CD14-positive monocyte (primary cell): ENCODE measurements around the gene SEC24D. TPM values are rescaled to one million over a fixed set of nuclear protein-coding genes. Genes with fewer than 3 reads are reported as not detected.

Experiments used
- DNase-seq, 3 donors: peaks; one replicate each; pipeline ENCODE4 v3.0.0-alpha.2; 2011 to 2022
- H2AFZ ChIP-seq: 2 replicates; pipeline ENCODE4 v1.6.0; 2012; ENCODE audit warnings: mild to moderate bottlenecking, low read depth, low read length, inconsistent platforms; ENCODE audit not compliant: insufficient read depth, poor library complexity, severe bottlenecking
- H3K27ac ChIP-seq, 2 donors: 1 replicate in 1 of 2; 2 replicates in 1 of 2; pipeline ENCODE4 v1.5.1; 2012 to 2013; ENCODE audit warnings: low read length in 2 of 2, control low read depth in 1 of 2, inconsistent platforms in 1 of 2, low read depth in 1 of 2, mild to moderate bottlenecking in 1 of 2
- H3K27me3 ChIP-seq, 2 donors: one replicate each; pipeline versions ENCODE4 v1.6.0 to v1.6.1; 2011 to 2013; ENCODE audit warnings: low read length in 2 of 2; ENCODE audit not compliant: control insufficient read depth in 2 of 2, insufficient read depth in 2 of 2
- H3K36me3 ChIP-seq, 2 donors: replicated peaks in 1 of 2; 1 replicate in 1 of 2; 2 replicates in 1 of 2; pipeline versions ENCODE4 v1.5.1 to v1.6.1; 2012 to 2013; ENCODE audit warnings: low read length in 2 of 2, control low read depth in 1 of 2, inconsistent platforms in 1 of 2, mild to moderate bottlenecking in 1 of 2; ENCODE audit not compliant: insufficient read depth in 2 of 2, control insufficient read depth in 1 of 2
- H3K4me1 ChIP-seq, 2 donors: 1 replicate in 1 of 2; 2 replicates in 1 of 2; pipeline versions ENCODE4 v1.5.1 to v1.6.1; 2012 to 2013; ENCODE audit warnings: low read length in 2 of 2, control low read depth in 1 of 2, inconsistent platforms in 1 of 2, mild to moderate bottlenecking in 1 of 2, moderate library complexity in 1 of 2; ENCODE audit not compliant: insufficient read depth in 2 of 2, control insufficient read depth in 1 of 2
- H3K4me2 ChIP-seq: replicated peaks from 2 replicates; pipeline ENCODE3; 2012; ENCODE audit warnings: low read length, moderate library complexity, mild to moderate bottlenecking; ENCODE audit not compliant: poor library complexity, severe bottlenecking; ENCODE audit errors: extremely low read depth
- H3K4me3 ChIP-seq, 3 experiments: fragments of 200-600 bp in 1 of 3; sonication (generic) in 1 of 3; replicated peaks in 1 of 3; 1 replicate in 2 of 3; 2 replicates in 1 of 3; pipeline ENCODE4 v1.5.1; 2011 to 2013; ENCODE audit warnings: low read length in 3 of 3, mild to moderate bottlenecking in 3 of 3, control low read depth in 2 of 3, low read depth in 2 of 3, inconsistent platforms in 1 of 3, moderate library complexity in 1 of 3
- H3K79me2 ChIP-seq: 2 replicates; pipeline ENCODE4 v1.6.0; 2012; ENCODE audit warnings: mild to moderate bottlenecking, control low read depth, inconsistent platforms, low read length, moderate library complexity; ENCODE audit not compliant: insufficient read depth
- H3K9ac ChIP-seq: 2 replicates; pipeline ENCODE4 v1.6.0; 2017; ENCODE audit warnings: low read length, mild to moderate bottlenecking; ENCODE audit not compliant: insufficient read depth, poor library complexity, severe bottlenecking
- H3K9me3 ChIP-seq, 2 donors: replicated peaks in 1 of 2; 1 replicate in 1 of 2; 2 replicates in 1 of 2; pipeline versions ENCODE4 v1.5.1 to v1.6.1; 2012 to 2013; ENCODE audit warnings: low read length in 2 of 2, control low read depth in 1 of 2; ENCODE audit not compliant: control insufficient read depth in 1 of 2, insufficient read depth in 1 of 2
- H4K20me1 ChIP-seq: 2 replicates; pipeline ENCODE4 v1.6.0; 2012; ENCODE audit warnings: mild to moderate bottlenecking, low read length, control low read depth, moderate library complexity; ENCODE audit not compliant: insufficient read depth
- H3K27ac Mint-ChIP-seq, 7 donors: one replicate each; pipeline ENCODE4 v1.8.0; 2020; ENCODE audit warnings: mild to moderate bottlenecking in 7 of 7, mixed read lengths in 7 of 7, moderate library complexity in 6 of 7, inconsistent platforms in 2 of 7
- H3K27me3 Mint-ChIP-seq, 3 donors: one replicate each; pipeline ENCODE4 v1.8.0; 2021 to 2022; ENCODE audit warnings: low read depth in 3 of 3, mild to moderate bottlenecking in 3 of 3, mixed read lengths in 3 of 3, moderate library complexity in 3 of 3, inconsistent platforms in 1 of 3
- H3K36me3 Mint-ChIP-seq, 2 donors: one replicate each; pipeline ENCODE4 v1.8.0; 2020; ENCODE audit warnings: mixed read lengths in 2 of 2, inconsistent platforms in 1 of 2, mild to moderate bottlenecking in 1 of 2
- H3K4me1 Mint-ChIP-seq: one replicate; pipeline ENCODE4 v1.8.0; 2020; ENCODE audit warnings: mild to moderate bottlenecking, mixed read lengths
- H3K4me3 Mint-ChIP-seq, 2 donors: one replicate each; pipeline ENCODE4 v1.8.0; 2020; ENCODE audit warnings: mild to moderate bottlenecking in 2 of 2, mixed read lengths in 2 of 2, moderate library complexity in 1 of 2
- H3K9me3 Mint-ChIP-seq, 7 donors: one replicate each; pipeline ENCODE4 v1.8.0; 2020 to 2022; ENCODE audit warnings: mixed read lengths in 7 of 7, mild to moderate bottlenecking in 6 of 7, moderate library complexity in 6 of 7, inconsistent platforms in 2 of 7
- CTCF ChIP-seq: fragments of 200-600 bp; IDR thresholded peaks from one replicate; pipeline ENCODE4 v1.8.0; 2022; ENCODE audit warnings: antibody characterized with exemption, mild to moderate bottlenecking
- WGBS: methylation state at CpG from one replicate; pipeline ENCODE4 v1.1.5; 2013; ENCODE audit warnings: missing lambda C conversion rate; ENCODE audit not compliant: insufficient coverage; 5-methylcytosine and 5-hydroxymethylcytosine counted together
- intact Hi-C, 2 donors: fragments of 100-400 bp; cut with micrococcal nuclease; formaldehyde crosslinking; loops; one replicate each; pipeline versions ENCODE4 v1.15.0 to v1.15.1; 2023
- polyA plus RNA-seq, 3 donors: library from polyadenylated mRNA; depleted of rRNA in 1 of 3; unstranded in 2 of 3; stranded (reverse) in 1 of 3; fragments of 300-500 nt in 2 of 3; fragments of >200 nt in 1 of 3; fragmentation: Illumina TruSeq in 2 of 3; gene quantifications; 1 replicate in 2 of 3; 2 replicates in 1 of 3; pipeline ENCODE4 v1.2.3, GENCODE V29; 2012 to 2021

The SEC24D gene
- polyA plus RNA-seq, 3 donors: 16.8 to 31.3 (median 22.6) TPM

GRCh38 chr4:118773429-118773792 lies 62.5 kb downstream of the SEC24D start:
- H3K27me3 ChIP-seq: no peaks in the 10 kb centered on the region
- H3K4me3 ChIP-seq: no peak overlapping the region
- 100% methylated on average over 1 of the region's 2 CpGs for WGBS
- H3K36me3 ChIP-seq: peaks cover 7 to 34% of the 10 kb centered on the region in 2 donors
- no peaks in the 10 kb centered on the region for H3K4me1 Mint-ChIP-seq
- no peak overlapping the region for H3K4me3 Mint-ChIP-seq
- TF ChIP-seq CTCF: no peak
- no peaks in the 10 kb centered on the region for H3K27me3 Mint-ChIP-seq
- H3K27ac ChIP-seq: no peak overlapping the region
- no peak for DNase-seq
- H2AFZ ChIP-seq: no peak overlapping the region
- peaks cover 0 to 2% (median 0%) of the 10 kb centered on the region in 7 donors for H3K9me3 Mint-ChIP-seq
- H3K36me3 Mint-ChIP-seq: peaks cover 20 to 28% of the 10 kb centered on the region in 2 donors
- H3K27ac Mint-ChIP-seq: no peak overlapping the region
- no peaks in the 10 kb centered on the region for H3K9me3 ChIP-seq
- H4K20me1 ChIP-seq: no peaks in the 10 kb centered on the region
- intact Hi-C loops: loop anchor here (5.0 to 10.0 kb wide), 2 partner anchors 114 to 191 kb away; partner anchors contain the start of gene SYNPO2 (in 1 of the 2)
- H3K9ac ChIP-seq: no peak overlapping the region
- H3K4me1 ChIP-seq: no peaks in the 10 kb centered on the region
- H3K4me2 ChIP-seq: no peak overlapping the region
- H3K79me2 ChIP-seq: peaks cover 4% of the 10 kb centered on the region

GRCh38 chr4:118772767-118773428 lies 63.0 kb downstream of the SEC24D start:
- intact Hi-C loops: loop anchor here (5.0 to 10.0 kb wide), 2 partner anchors 114 to 192 kb away; partner anchors contain the start of gene SYNPO2 (in 1 of the 2)
- peaks cover 0 to 2% (median 0%) of the 10 kb centered on the region in 7 donors for H3K9me3 Mint-ChIP-seq
- H3K27ac ChIP-seq: no peak overlapping the region
- no peak for DNase-seq
- peaks cover 4% of the 10 kb centered on the region for H3K79me2 ChIP-seq
- WGBS: 100% methylated on average over 1 of the region's 3 CpGs
- H3K27me3 Mint-ChIP-seq: no peaks in the 10 kb centered on the region
- H2AFZ ChIP-seq: no peak overlapping the region
- H3K4me1 ChIP-seq: no peaks in the 10 kb centered on the region
- no peaks in the 10 kb centered on the region for H3K27me3 ChIP-seq
- TF ChIP-seq CTCF: no peak
- peak overlapping the region in 1 of 7 donors; percentile 51 for H3K27ac Mint-ChIP-seq
- H3K4me3 ChIP-seq: no peak overlapping the region
- H3K9ac ChIP-seq: no peak overlapping the region
- H3K36me3 Mint-ChIP-seq: peaks cover 23 to 33% of the 10 kb centered on the region in 2 donors
- H3K4me2 ChIP-seq: no peak overlapping the region
- H4K20me1 ChIP-seq: no peaks in the 10 kb centered on the region
- no peak overlapping the region for H3K4me3 Mint-ChIP-seq
- H3K4me1 Mint-ChIP-seq: no peaks in the 10 kb centered on the region
- H3K9me3 ChIP-seq: no peaks in the 10 kb centered on the region
- H3K36me3 ChIP-seq: peaks cover 11 to 39% of the 10 kb centered on the region in 2 donors
